ENCODE data around the gene CYP3A4.

DNA sequence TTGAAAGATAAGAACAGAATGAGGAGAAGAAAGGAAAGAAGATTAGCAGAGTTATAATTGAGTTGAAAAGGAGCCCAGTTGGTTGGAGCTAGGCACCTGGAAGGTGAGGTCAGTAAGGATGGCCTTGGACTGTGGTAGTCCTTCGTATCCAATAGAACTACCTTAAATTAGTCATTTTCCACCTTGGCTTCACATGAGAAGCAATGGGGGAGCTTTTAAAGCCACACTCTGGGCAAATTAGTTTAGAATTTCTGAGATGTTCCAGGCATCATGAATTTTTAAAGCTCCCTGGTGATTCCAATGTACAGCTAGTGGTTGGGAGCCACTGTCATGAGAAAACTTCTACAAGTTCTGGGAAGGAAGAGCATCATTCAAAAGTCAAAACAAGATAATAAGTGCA, 76.9 kb downstream of the CYP3A4 start:
- TF ChIP-seq POLR2AphosphoS5 (IDR thresholded peaks at IDR 0.05; ENCODE audit: low read depth, low read length) (no peak), POU2F2 (IDR thresholded peaks at IDR 0.05; ENCODE audit: low read depth, low read length) (no peak)
